ENCODE results near the gene EIF3A.
"Not testable (repeated sequence)": the region's sequence is repeated elsewhere in the genome, so short reads cannot be mapped to it uniquely, and the experiment has no call there.

Gene EIF3A, protein sequence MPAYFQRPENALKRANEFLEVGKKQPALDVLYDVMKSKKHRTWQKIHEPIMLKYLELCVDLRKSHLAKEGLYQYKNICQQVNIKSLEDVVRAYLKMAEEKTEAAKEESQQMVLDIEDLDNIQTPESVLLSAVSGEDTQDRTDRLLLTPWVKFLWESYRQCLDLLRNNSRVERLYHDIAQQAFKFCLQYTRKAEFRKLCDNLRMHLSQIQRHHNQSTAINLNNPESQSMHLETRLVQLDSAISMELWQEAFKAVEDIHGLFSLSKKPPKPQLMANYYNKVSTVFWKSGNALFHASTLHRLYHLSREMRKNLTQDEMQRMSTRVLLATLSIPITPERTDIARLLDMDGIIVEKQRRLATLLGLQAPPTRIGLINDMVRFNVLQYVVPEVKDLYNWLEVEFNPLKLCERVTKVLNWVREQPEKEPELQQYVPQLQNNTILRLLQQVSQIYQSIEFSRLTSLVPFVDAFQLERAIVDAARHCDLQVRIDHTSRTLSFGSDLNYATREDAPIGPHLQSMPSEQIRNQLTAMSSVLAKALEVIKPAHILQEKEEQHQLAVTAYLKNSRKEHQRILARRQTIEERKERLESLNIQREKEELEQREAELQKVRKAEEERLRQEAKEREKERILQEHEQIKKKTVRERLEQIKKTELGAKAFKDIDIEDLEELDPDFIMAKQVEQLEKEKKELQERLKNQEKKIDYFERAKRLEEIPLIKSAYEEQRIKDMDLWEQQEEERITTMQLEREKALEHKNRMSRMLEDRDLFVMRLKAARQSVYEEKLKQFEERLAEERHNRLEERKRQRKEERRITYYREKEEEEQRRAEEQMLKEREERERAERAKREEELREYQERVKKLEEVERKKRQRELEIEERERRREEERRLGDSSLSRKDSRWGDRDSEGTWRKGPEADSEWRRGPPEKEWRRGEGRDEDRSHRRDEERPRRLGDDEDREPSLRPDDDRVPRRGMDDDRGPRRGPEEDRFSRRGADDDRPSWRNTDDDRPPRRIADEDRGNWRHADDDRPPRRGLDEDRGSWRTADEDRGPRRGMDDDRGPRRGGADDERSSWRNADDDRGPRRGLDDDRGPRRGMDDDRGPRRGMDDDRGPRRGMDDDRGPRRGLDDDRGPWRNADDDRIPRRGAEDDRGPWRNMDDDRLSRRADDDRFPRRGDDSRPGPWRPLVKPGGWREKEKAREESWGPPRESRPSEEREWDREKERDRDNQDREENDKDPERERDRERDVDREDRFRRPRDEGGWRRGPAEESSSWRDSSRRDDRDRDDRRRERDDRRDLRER (N-terminal part only)

DNA sequence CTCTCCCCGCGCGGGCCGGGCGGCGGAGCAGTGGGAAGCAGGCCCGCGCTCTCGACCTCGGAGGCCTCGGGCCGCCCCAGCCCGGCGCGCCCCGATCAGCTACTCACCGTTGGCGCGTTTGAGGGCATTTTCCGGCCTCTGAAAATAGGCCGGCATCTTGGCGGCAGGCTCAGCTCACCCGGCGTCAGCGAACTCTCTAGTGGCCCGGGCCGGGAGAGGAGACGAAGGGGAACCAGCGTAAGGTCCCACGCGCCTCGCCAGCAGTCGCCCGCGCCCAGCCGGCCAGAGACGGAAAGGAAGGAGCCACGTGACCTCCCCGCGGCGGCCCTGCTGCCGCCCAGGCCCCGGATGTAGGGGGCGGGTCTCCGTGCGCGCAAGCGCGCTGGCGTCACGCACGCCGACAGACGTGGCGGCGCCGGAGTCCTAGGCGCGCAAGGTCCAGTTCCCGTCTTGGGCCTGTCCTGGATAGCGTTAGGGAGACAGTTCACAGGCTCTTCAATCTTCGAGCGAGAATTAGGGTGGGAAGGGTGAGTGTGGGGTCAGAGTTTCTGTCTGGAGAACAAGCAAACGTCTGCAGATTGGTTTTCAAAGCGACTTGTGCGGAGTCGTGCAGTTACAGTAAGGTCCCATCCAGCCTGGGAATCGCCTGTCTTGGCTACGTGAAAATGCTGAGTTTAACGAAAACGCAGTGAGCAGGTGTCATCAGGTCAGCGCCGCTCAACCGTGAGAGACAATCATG lies at the start of gene EIF3A:
EIF3A (minus strand) TSS at position 297 of the 739 bp plus-strand sequence; CDS start at position 156, 141 bp downstream.
- peak; percentile 95 for DNase-seq

DNA sequence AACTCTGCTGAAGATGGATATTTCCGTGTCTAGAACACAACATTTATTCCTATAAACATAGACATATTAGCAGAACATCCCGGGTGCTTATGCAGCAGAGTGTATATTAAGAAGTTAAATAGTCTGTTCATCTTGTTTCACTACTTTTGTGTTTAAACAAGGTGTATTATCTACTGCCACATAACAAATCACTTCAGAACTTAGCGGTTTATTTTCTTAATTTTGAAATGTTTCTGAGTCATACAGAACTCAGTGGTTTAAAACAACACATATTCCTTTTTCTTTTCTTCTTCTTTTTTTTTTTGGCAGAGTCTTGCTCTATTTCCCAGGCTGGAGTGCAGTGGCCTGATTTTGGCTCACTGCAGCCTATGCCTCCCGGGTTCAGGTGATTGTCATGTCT lies 49.1 kb upstream of the EIF3A start:
- DNase-seq, result no peak

DNA sequence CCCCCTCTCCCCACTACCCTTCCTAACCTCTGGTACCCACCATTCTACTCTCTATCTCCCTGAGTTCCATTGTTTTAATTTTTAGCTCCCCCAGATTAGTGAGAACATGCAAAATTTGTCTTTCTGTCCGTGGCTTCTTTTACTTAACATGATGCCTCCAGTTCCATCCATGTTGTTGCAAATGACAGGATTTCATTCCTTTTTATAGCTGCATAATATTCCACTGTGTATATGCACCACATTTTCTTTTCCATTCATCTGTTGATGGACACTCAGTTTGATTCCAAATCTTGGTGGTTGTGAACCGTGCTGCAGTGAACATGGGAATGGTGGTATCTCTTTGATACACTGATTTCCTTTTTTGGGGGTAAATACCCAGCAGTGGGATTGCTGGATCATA lies 45.3 kb upstream of the EIF3A start:
- DNase-seq, result no peak

DNA sequence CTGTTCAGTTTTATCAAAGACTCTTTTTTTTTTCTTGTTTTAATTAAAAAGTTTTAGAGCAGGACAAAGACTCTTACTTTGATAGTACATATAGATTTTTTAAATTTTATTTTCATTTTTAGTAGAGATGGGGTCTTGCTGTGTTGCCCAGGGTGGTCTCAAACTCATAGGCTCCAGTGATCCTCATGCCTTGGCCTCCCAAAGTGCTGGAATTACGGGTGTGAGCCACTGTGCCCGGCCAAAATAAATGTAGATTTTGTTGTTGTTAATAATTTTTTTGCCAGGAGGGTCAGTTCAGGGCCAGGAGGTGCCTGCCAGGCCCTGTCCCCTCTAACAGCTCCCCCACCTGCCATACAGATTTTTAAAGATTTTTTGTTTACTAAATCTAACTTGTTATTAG lies 40.3 kb upstream of the EIF3A start:
- no peak for DNase-seq

DNA sequence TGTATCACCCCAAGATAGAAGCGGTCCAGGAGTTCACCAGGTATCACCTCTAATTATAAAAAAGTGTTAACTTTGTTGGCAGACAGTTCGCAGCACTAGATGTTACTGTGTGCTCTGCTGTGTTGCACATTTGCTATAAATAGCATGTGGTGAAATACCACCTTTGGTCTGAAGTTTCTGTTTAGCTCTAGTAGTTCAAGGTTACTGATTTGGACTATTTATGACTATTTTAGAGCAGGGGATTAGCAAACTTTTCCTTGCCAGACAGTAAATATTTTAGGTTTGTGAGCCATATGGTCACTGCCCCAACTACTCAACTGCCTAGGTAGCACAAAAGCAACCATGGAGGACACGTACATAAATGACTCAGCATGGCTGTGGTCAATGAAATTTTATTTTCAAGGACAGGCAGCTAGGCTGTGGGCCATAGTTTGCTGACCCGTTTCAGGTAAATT lies 39.8 kb upstream of the EIF3A start:
- no peak for DNase-seq

DNA sequence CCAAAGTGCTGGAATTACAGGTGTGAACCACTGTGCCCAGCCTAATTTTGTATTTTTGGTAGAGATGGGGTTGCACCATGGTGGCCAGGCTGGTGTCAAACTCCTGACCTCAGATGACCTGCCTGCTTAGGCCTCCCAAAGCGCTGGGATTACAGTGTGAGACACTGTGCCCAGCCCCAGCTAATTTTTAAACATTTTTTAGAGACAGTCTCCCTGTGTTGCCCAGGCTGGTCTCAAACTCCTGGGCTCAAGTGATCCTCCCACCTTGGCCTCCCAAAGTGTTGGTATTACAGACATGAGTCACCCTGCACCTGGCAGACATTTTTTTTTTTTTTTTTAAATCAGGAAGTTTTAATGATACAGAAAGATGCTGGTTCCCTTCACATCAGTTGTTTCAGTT lies 38.8 kb upstream of the EIF3A start:
- DNase-seq, result no peak

DNA sequence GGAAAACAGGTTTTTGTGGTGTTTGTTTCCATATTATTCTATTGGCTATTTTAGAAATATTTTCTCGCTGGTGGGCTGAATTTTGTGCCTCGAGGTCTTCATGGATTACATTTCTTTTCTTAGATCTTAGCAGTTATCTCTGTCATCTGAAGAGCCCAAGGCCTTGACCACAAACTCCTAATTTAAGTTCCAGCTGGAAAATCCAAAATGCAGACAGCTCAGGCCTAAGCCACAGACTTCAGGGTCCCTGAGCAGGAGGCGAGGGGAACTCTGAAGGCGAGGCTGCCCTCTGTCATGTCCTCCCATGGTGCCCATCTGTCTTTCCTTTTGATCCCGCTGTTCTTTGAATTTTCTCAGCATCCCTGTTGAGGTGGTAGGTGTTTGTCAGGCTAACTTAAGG lies 37.6 kb upstream of the EIF3A start:
- no peak for DNase-seq

DNA sequence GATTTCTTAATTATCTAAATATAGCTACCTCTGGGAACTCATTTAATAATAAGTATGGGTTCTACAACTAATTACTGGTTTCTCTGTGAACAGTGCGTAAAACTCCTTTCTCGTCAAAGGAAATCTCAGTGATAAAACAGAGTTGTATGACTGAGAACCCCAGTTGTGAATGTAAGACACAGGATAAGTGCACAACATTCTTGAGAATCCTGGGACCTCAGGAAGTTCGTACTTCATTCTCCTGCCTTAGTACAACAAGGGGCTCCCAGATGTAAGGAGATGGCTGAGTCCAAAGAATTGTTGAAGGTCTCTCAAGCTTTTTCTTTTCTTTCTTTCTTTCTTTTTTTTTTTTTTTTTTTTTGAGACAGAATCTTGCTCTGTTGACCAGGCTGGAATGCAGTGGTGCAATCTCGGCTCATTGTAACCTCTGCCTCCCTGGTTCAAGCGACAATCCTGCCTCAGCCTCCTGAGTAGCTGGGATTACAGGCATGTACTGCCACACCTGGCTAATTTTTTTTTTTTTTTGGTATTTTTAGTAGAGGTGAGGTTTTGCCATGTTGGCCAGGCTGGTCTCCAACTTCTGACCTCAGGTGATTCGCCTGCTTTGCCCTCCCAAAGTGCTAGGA lies 35.8 kb upstream of the EIF3A start:
- DNase-seq, result no peak

DNA sequence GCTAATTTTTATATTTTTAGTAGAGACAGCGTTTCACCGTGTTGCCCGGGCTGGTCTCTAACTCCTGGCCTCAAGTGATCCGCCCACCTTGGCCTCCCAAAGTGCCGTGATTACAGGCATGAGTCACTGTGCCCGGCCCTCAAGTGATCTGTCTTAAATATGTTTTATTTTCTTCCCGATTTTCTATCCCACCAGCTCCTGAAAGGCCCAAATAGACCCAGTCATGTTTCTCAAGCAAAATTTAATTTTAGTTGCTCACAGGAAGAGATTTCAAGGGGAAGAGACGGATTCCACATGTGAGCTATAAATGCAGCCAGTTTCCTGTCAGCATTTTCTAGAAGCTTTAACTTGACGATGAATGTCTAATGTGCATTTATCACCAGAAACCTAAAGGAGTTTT lies 35.3 kb upstream of the EIF3A start:
- DNase-seq, result no peak

DNA sequence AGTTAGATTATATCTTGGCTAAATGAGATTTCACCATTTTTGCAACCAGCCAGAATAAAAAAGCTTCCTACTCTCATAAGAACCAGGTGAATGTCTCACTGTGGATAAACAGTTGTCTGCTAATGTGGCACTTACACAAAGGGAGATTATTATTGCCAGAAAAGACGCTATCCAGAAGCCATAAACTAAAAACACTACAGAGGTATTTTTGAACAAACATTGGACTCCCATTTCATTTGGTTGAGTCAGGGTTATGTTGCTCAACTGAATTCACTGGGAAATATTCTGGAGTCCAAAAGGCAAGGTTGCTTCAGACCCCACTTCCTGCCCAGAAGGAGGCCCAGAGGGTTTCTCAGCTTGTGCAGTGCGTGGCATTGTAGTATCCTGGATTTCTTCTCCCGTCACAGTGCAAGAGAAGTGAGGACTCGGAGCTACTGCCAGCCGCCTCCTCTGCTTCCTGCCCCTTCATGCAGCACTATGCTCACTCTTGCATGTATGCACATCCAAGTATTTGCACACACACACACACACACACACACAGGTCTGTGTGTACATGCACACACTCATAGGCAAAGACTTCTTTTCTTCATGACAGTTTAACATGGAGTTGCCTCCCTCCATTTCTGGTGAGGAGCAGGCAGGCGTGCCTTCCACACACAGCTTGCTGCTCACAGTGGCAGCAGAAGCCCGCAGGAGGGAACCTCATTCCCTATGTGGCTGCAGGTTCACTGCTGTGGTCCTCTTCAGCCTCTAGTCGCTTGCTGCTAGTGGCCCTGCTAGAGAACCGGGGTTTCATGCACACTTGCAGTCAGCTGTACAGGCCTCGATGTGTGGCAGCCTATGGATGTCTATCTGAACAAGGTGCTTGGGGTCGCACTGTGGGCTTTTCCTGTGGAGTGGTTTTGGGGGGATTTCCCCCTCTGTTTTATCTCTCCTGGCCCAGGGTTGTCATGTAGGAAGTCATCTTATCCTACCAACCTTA lies 33.4 kb upstream of the EIF3A start:
- DNase-seq, result no peak

DNA sequence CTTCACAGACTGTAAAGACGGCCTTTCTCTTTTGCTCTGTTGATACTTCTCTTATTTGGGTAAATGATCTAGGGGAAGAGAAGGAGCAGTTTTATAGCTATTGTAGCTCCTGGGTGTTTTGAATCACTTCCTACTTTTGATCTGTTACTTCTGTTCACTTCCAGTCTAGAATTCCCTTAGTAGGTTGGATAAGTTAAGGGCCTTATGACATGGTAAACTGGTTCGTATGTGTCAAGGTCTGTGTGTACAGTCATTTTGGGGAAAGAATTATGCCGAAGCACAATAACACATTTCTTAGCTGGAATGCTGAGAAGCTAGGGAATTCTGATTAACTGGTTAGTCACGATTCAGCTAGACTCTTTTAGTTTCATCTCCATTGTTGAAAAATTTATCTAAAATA lies 31.4 kb upstream of the EIF3A start:
- DNase-seq, result no peak

DNA sequence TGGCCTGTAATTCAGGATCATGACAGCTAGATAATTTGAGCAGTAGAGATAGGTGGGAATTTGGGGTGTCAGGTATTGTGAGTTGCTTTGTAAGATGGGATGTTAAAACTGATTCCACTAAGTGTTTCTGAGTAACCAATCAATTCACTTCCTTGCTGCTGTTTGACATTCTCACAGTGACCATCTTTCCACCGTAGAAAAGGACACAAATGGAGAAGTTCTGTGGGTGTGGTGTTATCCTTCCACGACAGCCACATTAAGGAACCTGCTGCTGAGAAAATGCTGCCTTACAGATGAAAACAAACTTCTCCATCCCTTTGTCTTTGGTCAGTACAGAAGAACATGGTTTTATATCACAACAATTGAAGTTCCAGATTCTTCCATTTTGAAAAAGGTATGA lies 27.2 kb upstream of the EIF3A start:
- not testable (repeated sequence) for DNase-seq

DNA sequence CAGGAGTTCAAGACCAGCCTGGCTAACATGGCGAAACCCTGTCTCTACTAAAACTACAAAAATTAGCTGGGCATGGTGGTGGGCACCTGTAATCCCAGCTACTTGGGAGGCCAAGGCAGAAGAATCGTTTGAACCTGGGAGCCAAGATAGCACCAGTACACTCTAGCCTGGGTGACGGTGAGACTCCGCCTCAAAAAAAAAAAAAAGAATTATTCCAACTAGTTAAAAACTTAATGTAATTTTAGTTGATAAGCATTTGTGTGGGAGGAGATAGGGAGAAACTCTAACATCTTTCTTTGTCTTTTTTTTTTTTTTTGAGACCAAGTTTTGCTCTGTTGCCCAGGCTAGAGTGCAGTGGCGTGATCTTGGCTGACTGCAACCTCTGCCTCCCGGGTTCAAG lies 26.5 kb upstream of the EIF3A start:
- DNase-seq, result not testable (repeated sequence)

DNA sequence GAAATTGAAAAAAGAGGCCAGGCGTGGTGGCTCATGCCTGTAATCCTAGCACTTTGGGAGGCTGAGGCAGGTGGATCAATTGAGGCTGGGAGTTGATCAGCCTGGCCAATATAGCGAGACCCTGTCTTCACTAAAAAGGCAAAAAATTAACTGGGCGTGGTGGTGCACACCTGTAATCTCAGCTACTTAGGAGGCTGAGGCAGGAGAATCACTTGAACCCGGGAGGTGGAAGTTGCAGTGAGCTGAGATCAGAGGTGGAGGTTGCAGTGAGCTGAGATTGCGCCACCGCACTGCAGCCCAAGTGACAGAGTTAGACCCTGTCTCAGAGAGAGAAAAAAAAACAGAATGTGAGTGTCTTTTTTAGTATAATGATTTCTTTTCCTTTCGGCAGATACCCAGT lies 25.3 kb upstream of the EIF3A start:
- not testable (repeated sequence) for DNase-seq

DNA sequence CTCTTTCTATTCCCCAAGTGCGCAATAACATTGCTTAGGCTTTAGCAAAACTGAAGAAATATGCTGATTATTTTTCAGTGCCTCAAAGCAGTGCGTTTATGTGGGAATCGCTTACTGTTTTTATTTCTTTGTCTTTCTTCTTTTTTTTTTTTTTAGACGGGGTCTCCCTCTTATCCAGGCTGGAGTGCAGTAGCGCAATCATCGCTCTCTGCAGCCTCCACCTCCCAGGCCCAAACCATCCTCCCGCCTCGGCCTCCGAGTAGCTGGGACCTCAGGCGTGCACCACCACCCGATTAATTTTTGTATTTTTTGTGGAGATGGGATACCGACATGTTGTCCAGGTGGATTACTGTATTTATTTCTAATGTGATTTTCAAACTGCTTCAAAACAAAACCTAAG lies 24.5 kb upstream of the EIF3A start:
- no peak for DNase-seq

DNA sequence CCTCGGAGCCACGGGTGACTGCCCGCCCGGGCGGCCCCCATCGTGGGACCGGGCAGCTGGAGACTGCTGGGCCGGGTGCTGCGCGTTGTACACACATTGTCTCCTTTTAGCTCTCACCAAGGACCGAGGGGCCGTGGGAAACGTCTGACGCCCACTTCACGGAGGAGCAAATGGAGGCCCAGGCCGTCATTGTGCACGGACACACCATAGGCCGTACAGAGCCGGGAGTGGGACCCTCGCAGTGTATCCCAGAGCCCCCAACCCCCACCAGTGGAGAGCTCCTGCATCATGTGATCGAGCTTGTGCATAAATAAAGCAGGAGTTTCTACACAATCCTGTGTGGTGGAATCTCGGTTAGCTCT lies 24.0 kb upstream of the EIF3A start:
- no peak for DNase-seq

DNA sequence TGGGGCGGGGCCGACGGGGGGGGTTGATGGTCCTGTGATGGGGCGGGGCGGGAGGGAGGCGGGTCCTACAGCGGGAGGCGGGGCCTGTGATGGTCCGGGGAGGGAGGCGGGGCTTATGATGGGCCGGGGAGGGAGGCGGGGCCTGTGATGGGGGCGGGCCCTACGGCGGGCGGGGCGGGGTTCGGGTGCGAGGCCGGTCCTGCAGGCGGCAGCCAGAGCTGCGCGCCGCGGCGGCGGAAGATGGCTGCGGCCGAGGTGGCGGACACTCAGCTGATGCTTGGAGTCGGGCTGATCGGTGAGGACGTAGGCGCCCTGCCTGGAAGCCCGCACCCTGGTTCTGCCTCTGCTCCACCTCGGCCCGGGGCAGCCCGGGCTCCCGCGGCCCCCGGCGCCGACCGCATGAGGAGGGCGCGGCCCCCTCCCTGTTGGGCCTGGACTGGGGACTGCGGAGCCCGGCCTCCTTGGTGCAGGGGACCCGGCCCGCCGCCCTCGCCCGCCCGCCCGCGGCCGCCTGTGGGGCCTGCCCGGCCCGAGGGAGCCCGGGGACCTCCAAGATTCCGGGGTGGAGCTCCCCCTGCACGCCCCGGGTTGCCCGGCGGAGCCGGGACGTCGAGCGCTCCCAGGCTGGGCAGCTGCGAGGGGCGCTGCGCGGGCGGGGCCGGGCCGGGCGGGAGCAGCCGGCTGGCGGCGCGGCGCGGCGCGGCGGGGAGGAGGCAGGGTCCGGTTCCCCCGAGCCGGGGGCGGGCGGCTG lies 23.5 kb upstream of the EIF3A start, which contains the start of gene DENND10:
DENND10 (plus strand) TSS at position 211 of the 751 bp plus-strand sequence; CDS start at position 241, 30 bp downstream.
- peak; percentile 79 for DNase-seq

DNA sequence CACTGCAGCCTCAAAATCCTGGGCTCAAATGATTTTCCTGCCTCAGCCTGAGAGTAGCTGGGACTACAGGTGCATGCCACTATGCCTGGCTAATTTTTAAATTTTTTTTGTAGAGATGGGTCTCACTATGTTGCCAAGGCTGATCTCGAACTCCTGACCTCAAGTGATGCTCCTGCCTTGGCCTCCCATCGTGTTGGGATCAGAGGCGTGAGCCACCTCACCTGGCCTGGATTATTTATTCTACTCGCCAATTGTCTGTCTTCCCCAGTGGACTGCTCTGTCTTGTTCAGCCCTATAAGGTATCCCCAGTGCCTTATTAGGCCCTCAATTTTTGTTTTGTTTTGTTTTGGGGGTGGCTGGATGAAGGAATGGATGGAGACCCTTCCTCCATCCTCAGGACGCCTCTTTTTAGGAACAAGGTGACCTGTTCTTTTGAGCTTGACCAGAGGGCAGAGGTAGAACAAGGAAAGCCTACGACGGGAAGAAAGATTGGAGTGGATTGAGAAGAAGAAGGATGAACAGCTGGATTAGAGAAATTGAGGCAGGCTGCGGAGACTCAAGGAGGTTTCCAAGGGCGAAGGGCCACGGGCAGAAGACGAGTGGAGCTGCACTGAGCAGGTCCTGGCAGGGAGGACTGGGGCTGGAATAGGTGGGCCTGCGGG lies 22.8 kb upstream of the EIF3A start:
- peak; percentile 24 for DNase-seq

All from activated T-cell treated with anti-CD3 and anti-CD28 coated beads, Interleukin-2, amount 50 U/mL, for 1 hour (primary cell).